H9 (cell line): ENCODE measurements around the gene SLC23A2. TPM values are rescaled to one million over a fixed set of nuclear protein-coding genes. Genes with fewer than 3 reads are reported as not detected.
A peak's percentile ranks its signal among the peaks of the same experiment; 100 is the strongest.

ENCODE experiments used
- DNase-seq: peaks from one replicate; pipeline ENCODE4 v3.0.0-alpha.2; 2017
- H2AFZ ChIP-seq: one replicate; pipeline ENCODE4 v1.6.1; 2013; ENCODE audit warnings: mild to moderate bottlenecking, low read length, control low read depth, moderate library complexity
- H2AK5ac ChIP-seq: 2 replicates; pipeline ENCODE4 v1.6.1; 2013; ENCODE audit warnings: low read length, control low read depth, mixed read lengths; ENCODE audit not compliant: insufficient read length
- H2BK120ac ChIP-seq: one replicate; pipeline ENCODE4 v1.6.1; 2013; ENCODE audit warnings: low read depth, mild to moderate bottlenecking, low read length, control low read depth, inconsistent platforms; ENCODE audit not compliant: poor library complexity, severe bottlenecking
- H2BK12ac ChIP-seq: 2 replicates; pipeline ENCODE4 v1.6.1; 2013; ENCODE audit warnings: low read length, control low read depth, mixed read lengths, low read depth; ENCODE audit not compliant: insufficient read length
- H2BK15ac ChIP-seq: 2 replicates; pipeline ENCODE4 v1.6.1; 2013; ENCODE audit warnings: low read depth, low read length, control low read depth
- H2BK20ac ChIP-seq: one replicate; pipeline ENCODE4 v1.6.1; 2013; ENCODE audit warnings: low read depth, mild to moderate bottlenecking, low read length, control low read depth, inconsistent platforms; ENCODE audit not compliant: poor library complexity, severe bottlenecking
- H2BK5ac ChIP-seq: 2 replicates; pipeline ENCODE4 v1.6.1; 2013; ENCODE audit warnings: low read length, control low read depth, mixed read lengths; ENCODE audit not compliant: insufficient read length
- H3K14ac ChIP-seq: 2 replicates; pipeline ENCODE4 v1.6.1; 2013; ENCODE audit warnings: low read length, control low read depth; ENCODE audit not compliant: insufficient read depth
- H3K18ac ChIP-seq: 2 replicates; pipeline ENCODE4 v1.6.1; 2013; ENCODE audit warnings: low read depth, mild to moderate bottlenecking, mixed read lengths, low read length, control low read depth; ENCODE audit not compliant: insufficient read length
- H3K23ac ChIP-seq: 2 replicates; pipeline ENCODE4 v1.6.1; 2013; ENCODE audit warnings: low read length, control low read depth, mixed read lengths, low read depth; ENCODE audit not compliant: insufficient read length
- H3K23me2 ChIP-seq: 2 replicates; pipeline ENCODE4 v1.6.1; 2013; ENCODE audit warnings: low read depth, mild to moderate bottlenecking, mixed read lengths, low read length, control low read depth; ENCODE audit not compliant: insufficient read length, poor library complexity, severe bottlenecking
- H3K27ac ChIP-seq: 2 replicates; pipeline ENCODE4 v1.5.1; 2013; ENCODE audit warnings: low read length, control low read depth, mixed read lengths, low read depth; ENCODE audit not compliant: insufficient read length
- H3K27me3 ChIP-seq: 2 replicates; pipeline ENCODE4 v1.6.1; 2013; ENCODE audit warnings: low read length, control low read depth, inconsistent platforms; ENCODE audit not compliant: insufficient read depth
- H3K4ac ChIP-seq: 2 replicates; pipeline ENCODE4 v1.6.1; 2013; ENCODE audit warnings: low read depth, mild to moderate bottlenecking, control low read depth, inconsistent platforms, low read length, moderate library complexity
- H3K4me1 ChIP-seq: 2 replicates; pipeline ENCODE4 v1.6.1; 2013; ENCODE audit warnings: low read length, control low read depth, inconsistent platforms; ENCODE audit not compliant: insufficient read depth
- H3K4me2 ChIP-seq: 2 replicates; pipeline ENCODE4 v1.6.1; 2013; ENCODE audit warnings: low read length, control low read depth, mixed read lengths; ENCODE audit not compliant: insufficient read length, insufficient read depth
- H3K56ac ChIP-seq: 2 replicates; pipeline ENCODE4 v1.6.1; 2013; ENCODE audit warnings: low read depth, mild to moderate bottlenecking, mixed read lengths, low read length, control low read depth; ENCODE audit not compliant: insufficient read length
- H3K79me1 ChIP-seq: 2 replicates; pipeline ENCODE4 v1.6.1; 2013; ENCODE audit warnings: low read depth, mild to moderate bottlenecking, moderate library complexity, low read length, control low read depth, inconsistent platforms; ENCODE audit not compliant: insufficient read depth, poor library complexity, severe bottlenecking
- H3K79me2 ChIP-seq: 2 replicates; pipeline ENCODE4 v1.6.1; 2013; ENCODE audit warnings: low read length, control low read depth, inconsistent platforms; ENCODE audit not compliant: insufficient read depth
- H3K9ac ChIP-seq: 2 replicates; pipeline ENCODE4 v1.6.1; 2013; ENCODE audit warnings: low read length, control low read depth, mixed read lengths; ENCODE audit not compliant: insufficient read length; ENCODE audit errors: extremely low read depth
- H3K9me3 ChIP-seq: one replicate; pipeline ENCODE4 v1.6.1; 2013; ENCODE audit warnings: low read depth, low read length, inconsistent platforms; ENCODE audit not compliant: control insufficient read depth
- H3T11ph ChIP-seq: one replicate; pipeline ENCODE4 v1.6.1; 2013; ENCODE audit warnings: mild to moderate bottlenecking, low read length, control low read depth, inconsistent platforms
- H4K20me1 ChIP-seq: one replicate; pipeline ENCODE4 v1.6.1; 2013; ENCODE audit not compliant: control insufficient read depth, insufficient read length, insufficient read depth
- H4K5ac ChIP-seq: 2 replicates; pipeline ENCODE4 v1.6.1; 2013; ENCODE audit warnings: low read depth, mild to moderate bottlenecking, mixed read lengths, low read length, control low read depth; ENCODE audit not compliant: insufficient read length
- H4K8ac ChIP-seq: replicated peaks from 2 replicates; pipeline ENCODE4 v1.6.1; 2013; ENCODE audit warnings: low read length, control low read depth, mixed read lengths, low read depth; ENCODE audit not compliant: insufficient read length
- H4K91ac ChIP-seq: 2 replicates; pipeline ENCODE4 v1.6.1; 2013; ENCODE audit warnings: low read depth, mild to moderate bottlenecking, moderate library complexity, mixed read lengths, low read length, control low read depth; ENCODE audit not compliant: insufficient read length
- H3K27ac Mint-ChIP-seq, 3 experiments: 2 replicates in 2 of 3; 3 replicates in 1 of 3; pipeline ENCODE4 v1.8.0; 2020 to 2021; ENCODE audit warnings: mixed read lengths in 3 of 3, mild to moderate bottlenecking in 1 of 3, moderate library complexity in 1 of 3
- H3K27me3 Mint-ChIP-seq: 2 replicates; pipeline ENCODE4 v1.8.0; 2021; ENCODE audit warnings: low read depth, mild to moderate bottlenecking, moderate library complexity, mixed read lengths
- H3K36me3 Mint-ChIP-seq, 3 experiments: 2 replicates in 2 of 3; 3 replicates in 1 of 3; pipeline ENCODE4 v1.8.0; 2020 to 2021; ENCODE audit warnings: low read depth in 3 of 3, mixed read lengths in 3 of 3; ENCODE audit not compliant: insufficient read depth in 1 of 3
- H3K4me1 Mint-ChIP-seq, 2 experiments: 2 replicates each; pipeline ENCODE4 v1.8.0; 2020; ENCODE audit warnings: mixed read lengths in 2 of 2
- H3K4me3 Mint-ChIP-seq, 2 experiments: 2 replicates in 1 of 2; 3 replicates in 1 of 2; pipeline ENCODE4 v1.8.0; 2020 to 2021; ENCODE audit warnings: mild to moderate bottlenecking in 2 of 2, mixed read lengths in 2 of 2, moderate library complexity in 1 of 2
- H3K9me3 Mint-ChIP-seq, 2 experiments: 2 replicates in 1 of 2; 3 replicates in 1 of 2; pipeline ENCODE4 v1.8.0; 2020; ENCODE audit warnings: mild to moderate bottlenecking in 2 of 2, mixed read lengths in 2 of 2, moderate library complexity in 1 of 2
- CTCF ChIP-seq: fragments of 200-600 bp; sonication (generic); conservative IDR thresholded peaks from 3 replicates; pipeline ENCODE4 v1.8.0; 2021; ENCODE audit warnings: antibody characterized with exemption, mild to moderate bottlenecking
- WGBS: extraction: QIAGEN DNeasy Blood & Tissue Kit; methylation state at CpG from one replicate; pipeline ENCODE4 v1.1.7; 2013; ENCODE audit warnings: missing lambda C conversion rate, low lambda C conversion rate, mixed read lengths; ENCODE audit not compliant: insufficient read length; ENCODE audit errors: extremely low coverage; 5-methylcytosine and 5-hydroxymethylcytosine counted together
- total RNA-seq: library from RNA; stranded (reverse); gene quantifications from 2 replicates; pipeline ENCODE4 v1.2.1, GENCODE V29; 2021

The SLC23A2 gene
- total RNA-seq, 1 experiment from 2014 or later, result 16.5 TPM

GRCh38 chr20:4856022-4856755 is 145.1 kb downstream of the SLC23A2 start:
- no peaks in the 10 kb centered on the region for H4K20me1 ChIP-seq
- no peak overlapping the region for H3K56ac ChIP-seq
- no peaks in the 10 kb centered on the region; the same call in 1 of the 2 replicates for H3K27me3 Mint-ChIP-seq
- no peak overlapping the region for H3K4ac ChIP-seq
- H3K4me3 Mint-ChIP-seq, result no peak overlapping the region
- no peak overlapping the region for H3K27ac ChIP-seq
- H2AFZ ChIP-seq, result no peak overlapping the region
- H2BK15ac ChIP-seq, result peak overlapping the region; percentile 72; the same call in 1 of the 2 replicates
- no peaks in the 10 kb centered on the region for H3K4me1 ChIP-seq
- no peaks in the 10 kb centered on the region for H3K79me1 ChIP-seq
- H3K36me3 Mint-ChIP-seq, result peaks cover 25 to 49% (median 32%) of the 10 kb centered on the region in 3 experiments
- H2BK20ac ChIP-seq, result no peak overlapping the region
- H3K18ac ChIP-seq, result no peak overlapping the region
- no peak overlapping the region for H3K23ac ChIP-seq
- no peak overlapping the region for H2BK120ac ChIP-seq
- no peak overlapping the region for H4K91ac ChIP-seq
- no peak for TF ChIP-seq CTCF
- DNase-seq, result no peak
- H2BK12ac ChIP-seq, result no peak overlapping the region
- H3T11ph ChIP-seq, result no peak overlapping the region
- H3K4me1 Mint-ChIP-seq, result no peaks in the 10 kb centered on the region
- H3K79me2 ChIP-seq, result no peaks in the 10 kb centered on the region
- no peak overlapping the region for H4K8ac ChIP-seq
- H3K9me3 ChIP-seq, result no peaks in the 10 kb centered on the region
- peak overlapping the region in 1 of 3 experiments; percentile 51; a peak in 1 of 7 replicates for H3K27ac Mint-ChIP-seq
- H3K23me2 ChIP-seq, result no peaks in the 10 kb centered on the region
- no peak overlapping the region for H3K14ac ChIP-seq
- H3K27me3 ChIP-seq, result no peaks in the 10 kb centered on the region
- no peak overlapping the region for H3K9ac ChIP-seq
- no peaks in the 10 kb centered on the region for H3K9me3 Mint-ChIP-seq
- H2AK5ac ChIP-seq, result no peak overlapping the region
- WGBS, result no CpG with 5 or more reads among the region's 19 CpGs
- no peak overlapping the region for H2BK5ac ChIP-seq
- H3K4me2 ChIP-seq, result no peak overlapping the region
- no peak overlapping the region for H4K5ac ChIP-seq
